ENCODE measurements around the gene HIPK3. TPM values are rescaled to one million over a fixed set of nuclear protein-coding genes. Genes with fewer than 3 reads are reported as not detected.

HIPK3 gene
- total and polyA plus RNA-seq, 9 of the 15 experiments (the other 6 are each of a cell fraction or from before 2014, with no cell fraction given): 2.3 to 19.6 (median 7.5) TPM

- TF ChIP-seq ZBTB33 (CRISPR knock-in tag; IDR thresholded peaks at IDR 0.05) (0 out of 2 replicates have a peak, but pooled peaks have one; percentile 6), TARDBP (IDR thresholded peaks at IDR 0.05) (0 out of 2 replicates have a peak, but pooled peaks have one; percentile 41), FOXK1 (CRISPR knock-in tag; IDR thresholded peaks at IDR 0.05; ENCODE audit: borderline replicate concordance) (no peak), HNRNPL (IDR thresholded peaks at IDR 0.05; ENCODE audit: low read depth, low read length) (no peak), ETV1 (tag; conservative IDR thresholded peaks at IDR 0.05; ENCODE audit: low read depth) (0 out of 2 replicates have a peak, but pooled peaks have one; percentile 4), JUNB (CRISPR knock-in tag; conservative IDR thresholded peaks at IDR 0.05) (no peak), THRAP3 (IDR thresholded peaks at IDR 0.05; ENCODE audit: borderline replicate concordance) (no peak), REST (IDR thresholded peaks at IDR 0.05; ENCODE audit: borderline replicate concordance) (no peak), REST (CRISPR knock-in tag; IDR thresholded peaks at IDR 0.05; ENCODE audit: low read depth) (no peak; the same call in 1 of the 2 replicates), LARP7 (IDR thresholded peaks at IDR 0.05) (no peak), ZFX (CRISPR knock-in tag; IDR thresholded peaks at IDR 0.05) (peak; percentile 93), ZNF655 (CRISPR knock-in tag; IDR thresholded peaks at IDR 0.05) (no peak), HDGF (IDR thresholded peaks at IDR 0.05) (no peak), SAFB2 (IDR thresholded peaks at IDR 0.05; ENCODE audit: borderline replicate concordance, low read depth, low read length, severe bottlenecking) (no peak), ZNF23 (CRISPR knock-in tag; IDR thresholded peaks at IDR 0.05) (no peak), PREB (CRISPR knock-in tag; IDR thresholded peaks at IDR 0.05) (no peak)
These were observed 883 bp downstream of the HIPK3 start (continued) for GRCh38 chr11:33257897-33258630.
